ENCODE results near the gene BTAF1.

- TF ChIP-seq, protein P1, sequence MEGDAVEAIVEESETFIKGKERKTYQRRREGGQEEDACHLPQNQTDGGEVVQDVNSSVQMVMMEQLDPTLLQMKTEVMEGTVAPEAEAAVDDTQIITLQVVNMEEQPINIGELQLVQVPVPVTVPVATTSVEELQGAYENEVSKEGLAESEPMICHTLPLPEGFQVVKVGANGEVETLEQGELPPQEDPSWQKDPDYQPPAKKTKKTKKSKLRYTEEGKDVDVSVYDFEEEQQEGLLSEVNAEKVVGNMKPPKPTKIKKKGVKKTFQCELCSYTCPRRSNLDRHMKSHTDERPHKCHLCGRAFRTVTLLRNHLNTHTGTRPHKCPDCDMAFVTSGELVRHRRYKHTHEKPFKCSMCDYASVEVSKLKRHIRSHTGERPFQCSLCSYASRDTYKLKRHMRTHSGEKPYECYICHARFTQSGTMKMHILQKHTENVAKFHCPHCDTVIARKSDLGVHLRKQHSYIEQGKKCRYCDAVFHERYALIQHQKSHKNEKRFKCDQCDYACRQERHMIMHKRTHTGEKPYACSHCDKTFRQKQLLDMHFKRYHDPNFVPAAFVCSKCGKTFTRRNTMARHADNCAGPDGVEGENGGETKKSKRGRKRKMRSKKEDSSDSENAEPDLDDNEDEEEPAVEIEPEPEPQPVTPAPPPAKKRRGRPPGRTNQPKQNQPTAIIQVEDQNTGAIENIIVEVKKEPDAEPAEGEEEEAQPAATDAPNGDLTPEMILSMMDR (conservative IDR thresholded peaks at IDR 0.05; ENCODE audit: low read depth, low read length): no peak
- TF ChIP-seq EZH2 (IDR thresholded peaks at IDR 0.05; ENCODE audit: borderline replicate concordance, low read depth, low read length, poor library complexity, severe bottlenecking): no peak
Observed at GRCh38 chr10:91996266-91996665, 72.7 kb downstream of the BTAF1 start.
